IMR-90 (cell line): ENCODE results near the gene UBN2. TPM values are rescaled to one million over a fixed set of nuclear protein-coding genes. Genes with fewer than 3 reads are reported as not detected.

ENCODE experiments used
- ATAC-seq: fragments of 200-7000 bp; cut with Tn5 transposase; 2 replicates; pipeline ENCODE4 v1.9.1; 2020; ENCODE audit warnings: low read depth, mild to moderate bottlenecking, moderate library complexity
- BruUV-seq: library from RNA; stranded (reverse); fragments of 400-500 nt; replicated peaks from 2 replicates; lab custom pipeline; 2021; lab: Mats Ljungman, UMichigan
- CTCF ChIA-PET: fragments of 300-600 bp; formaldehyde crosslinking; extraction: SDS; loops from one replicate; lab custom pipeline; 2021; ENCODE audit warnings: antibody characterized with exemption; lab: Yijun Ruan, JAX
- POLR2A ChIA-PET: fragments of 300-600 bp; sonication (Branson Sonifier 250); formaldehyde crosslinking; loops from one replicate; lab custom pipeline; 2022; ENCODE audit warnings: antibody characterized with exemption; ENCODE audit not compliant: unreplicated experiment; lab: Charles Lee
- DNase-seq: peaks from one replicate; pipeline ENCODE4 v3.0.0; 2013
- H2AFZ ChIP-seq: replicated peaks from 2 replicates; pipeline ENCODE3; 2013; ENCODE audit warnings: low read length, mild to moderate bottlenecking; ENCODE audit not compliant: poor library complexity
- H2AK5ac ChIP-seq: 2 replicates; pipeline ENCODE4 v1.6.1; 2013; ENCODE audit warnings: low read depth, low read length, inconsistent platforms
- H2AK9ac ChIP-seq: replicated peaks from 2 replicates; pipeline ENCODE3; 2013; ENCODE audit warnings: mild to moderate bottlenecking, low read depth, low read length, moderate library complexity; ENCODE audit not compliant: poor library complexity
- H2BK120ac ChIP-seq: 2 replicates; pipeline ENCODE4 v1.6.1; 2013; ENCODE audit warnings: low read depth, low read length, inconsistent platforms
- H2BK15ac ChIP-seq: 3 replicates; pipeline ENCODE4 v1.6.1; 2013; ENCODE audit warnings: low read depth, low read length, inconsistent platforms
- H2BK20ac ChIP-seq: 2 replicates; pipeline ENCODE4 v1.6.1; 2013; ENCODE audit warnings: low read depth, mild to moderate bottlenecking, inconsistent platforms, low read length, moderate library complexity
- H2BK5ac ChIP-seq: 2 replicates; pipeline ENCODE4 v1.6.1; 2013; ENCODE audit warnings: mild to moderate bottlenecking, low read depth, low read length, inconsistent platforms; ENCODE audit not compliant: poor library complexity, severe bottlenecking
- H3K14ac ChIP-seq: replicated peaks from 2 replicates; pipeline ENCODE4 v1.6.1; 2013; ENCODE audit warnings: low read depth, low read length, inconsistent platforms
- H3K18ac ChIP-seq: 2 replicates; pipeline ENCODE4 v1.6.1; 2013; ENCODE audit warnings: low read depth, low read length, control low read depth
- H3K23ac ChIP-seq: 2 replicates; pipeline ENCODE4 v1.6.1; 2013; ENCODE audit warnings: low read depth, low read length, inconsistent platforms
- H3K27ac ChIP-seq: 2 replicates; pipeline ENCODE4 v1.5.1; 2013; ENCODE audit warnings: mild to moderate bottlenecking, control low read depth, low read length; ENCODE audit not compliant: insufficient read depth
- H3K27me3 ChIP-seq: 2 replicates; pipeline ENCODE4 v1.6.1; 2013; ENCODE audit warnings: low read length; ENCODE audit not compliant: control insufficient read depth, insufficient read depth
- H3K36me3 ChIP-seq: 2 replicates; pipeline ENCODE4 v1.6.1; 2013; ENCODE audit warnings: low read length, mixed read lengths; ENCODE audit not compliant: control insufficient read depth, insufficient read depth
- H3K4ac ChIP-seq: 2 replicates; pipeline ENCODE4 v1.6.1; 2013; ENCODE audit warnings: low read depth, low read length, inconsistent platforms
- H3K4me1 ChIP-seq: 2 replicates; pipeline ENCODE4 v1.6.1; 2013; ENCODE audit warnings: low read length, mixed read lengths; ENCODE audit not compliant: control insufficient read depth, insufficient read depth
- H3K4me2 ChIP-seq: 2 replicates; pipeline ENCODE4 v1.6.1; 2013; ENCODE audit warnings: low read depth, mild to moderate bottlenecking, control low read depth, low read length, moderate library complexity
- H3K4me3 ChIP-seq: 2 replicates; pipeline ENCODE4 v1.5.1; 2013; ENCODE audit warnings: low read depth, mild to moderate bottlenecking, control low read depth, low read length, moderate library complexity; ENCODE audit not compliant: insufficient read depth
- H3K56ac ChIP-seq: 2 replicates; pipeline ENCODE4 v1.6.1; 2013; ENCODE audit warnings: low read length, inconsistent platforms; ENCODE audit not compliant: insufficient read depth; ENCODE audit errors: extremely low read depth
- H3K79me1 ChIP-seq, 2 experiments: 2 replicates each; pipeline ENCODE4 v1.6.1; 2013; ENCODE audit warnings: low read length in 2 of 2, inconsistent platforms in 1 of 2, low read depth in 1 of 2
- H3K9ac ChIP-seq: 2 replicates; pipeline ENCODE4 v1.6.1; 2013; ENCODE audit warnings: low read depth, low read length, control low read depth
- H3K9me1 ChIP-seq: 2 replicates; pipeline ENCODE4 v1.6.1; 2013; ENCODE audit warnings: low read length, inconsistent platforms; ENCODE audit not compliant: insufficient read depth
- H3K9me3 ChIP-seq: 2 replicates; pipeline ENCODE4 v1.6.1; 2013; ENCODE audit warnings: low read length; ENCODE audit not compliant: control insufficient read depth, insufficient read depth
- H4K20me1 ChIP-seq: 2 replicates; pipeline ENCODE4 v1.6.1; 2013; ENCODE audit warnings: low read length, inconsistent platforms; ENCODE audit not compliant: insufficient read depth
- H4K5ac ChIP-seq: 2 replicates; pipeline ENCODE4 v1.6.1; 2013; ENCODE audit warnings: mild to moderate bottlenecking, low read depth, low read length, control low read depth
- H4K8ac ChIP-seq, 2 experiments: 2 replicates each; pipeline ENCODE4 v1.6.1; 2013; ENCODE audit warnings: low read depth in 2 of 2, low read length in 2 of 2, control low read depth in 1 of 2, inconsistent platforms in 1 of 2
- H4K91ac ChIP-seq: 2 replicates; pipeline ENCODE4 v1.6.1; 2013; ENCODE audit warnings: low read depth, low read length, inconsistent platforms; ENCODE audit not compliant: insufficient read depth
- CEBPB ChIP-seq: IDR thresholded peaks from 2 replicates; pipeline ENCODE4 v1.6.1; 2012; ENCODE audit warnings: low read depth, low read length, improper control_type of control experiment
- CTCF ChIP-seq: conservative IDR thresholded peaks from 2 replicates; pipeline ENCODE4 v1.5.1; 2012; ENCODE audit warnings: mild to moderate bottlenecking, low read depth, low read length, improper control_type of control experiment
- ELK1 ChIP-seq: fragments of 150-350 bp; IDR thresholded peaks from 2 replicates; pipeline ENCODE4 v1.6.1; 2016; ENCODE audit warnings: low read depth, mild to moderate bottlenecking, low read length, moderate library complexity, borderline replicate concordance
- FOS ChIP-seq: fragments of 150-350 bp; IDR thresholded peaks from 2 replicates; pipeline ENCODE4 v1.6.1; 2016; ENCODE audit warnings: low read depth, low read length
- MAZ ChIP-seq: IDR thresholded peaks from 2 replicates; pipeline ENCODE4 v1.6.1; 2012; ENCODE audit warnings: low read depth, mild to moderate bottlenecking, low read length, improper control_type of control experiment, moderate library complexity, borderline replicate concordance
- RCOR1 ChIP-seq: IDR thresholded peaks from 2 replicates; pipeline ENCODE4 v1.6.1; 2012; ENCODE audit warnings: mild to moderate bottlenecking, low read length, improper control_type of control experiment; ENCODE audit not compliant: insufficient replicate concordance
- WGBS, 2 experiments: methylation state at CpG; one replicate each; pipeline versions ENCODE4 v1.1.5 to v1.1.7; 2013; ENCODE audit warnings: missing lambda C conversion rate in 2 of 2; ENCODE audit not compliant: insufficient read length in 1 of 2; ENCODE audit errors: extremely low coverage in 2 of 2; 5-methylcytosine and 5-hydroxymethylcytosine counted together
- dilution Hi-C: fragments of 300-500 bp; cut with HindIII; formaldehyde crosslinking; loops from one replicate; pipeline ENCODE4 v1.14.3; 2018; ENCODE audit warnings: low sequenced_read_pairs; ENCODE audit not compliant: unreplicated experiment
- in situ Hi-C: fragments of 300-500 bp; cut with MboI; formaldehyde crosslinking; loops from 3 replicates; pipeline ENCODE4 v1.14.3; 2019; ENCODE audit warnings: low sequenced_read_pairs, inconsistent platforms, mixed read lengths
- intact Hi-C: fragments of 100-400 bp; cut with micrococcal nuclease; formaldehyde crosslinking; loops from 2 replicates; pipeline ENCODE4 v1.10.0; 2022
- polyA plus RNA-seq, 3 experiments: library from polyadenylated mRNA; depleted of rRNA; stranded (reverse); fragments of >200 nt; gene quantifications; 2 replicates each; pipeline ENCODE4 v1.2.3, GENCODE V29; 2012; ENCODE audit warnings: low replicate concordance in 1 of 3
- total RNA-seq: library from RNA; depleted of rRNA; stranded (reverse); fragments of >200 nt; gene quantifications from 2 replicates; pipeline ENCODE4 v1.2.3, GENCODE V29; 2012

UBN2 gene
- total and polyA plus RNA-seq, 2 of the 4 experiments (the other 2 are of a cell fraction), result 1.6 to 2.3 TPM

- H3K36me3 ChIP-seq, result no peaks in the 10 kb centered on the region
Observed at GRCh38 chr7:139330333-139331030, 99.4 kb downstream of the UBN2 start.

More at GRCh38 chr7:139330333-139331030, 99.4 kb downstream of the UBN2 start:
- H2BK120ac ChIP-seq, result no peak overlapping the region
- H4K20me1 ChIP-seq, result no peaks in the 10 kb centered on the region
- H3K56ac ChIP-seq, result no peak overlapping the region
- H3K4ac ChIP-seq, result no peak overlapping the region
- no peak overlapping the region for H2AK5ac ChIP-seq
- no peak overlapping the region for H2BK15ac ChIP-seq
- ATAC-seq (no peak), DNase-seq (no peak)
- WGBS, 2 experiments, result 60% methylated on average over 1 of the region's 3 CpGs; no CpG with 5 or more reads in 1 of the 2 experiments
- H3K4me1 ChIP-seq, result no peaks in the 10 kb centered on the region
- H2BK20ac ChIP-seq, result no peak overlapping the region
- H4K5ac ChIP-seq, result no peak overlapping the region
- H3K14ac ChIP-seq, result no peak overlapping the region
- in situ Hi-C loops (no loop called here), intact Hi-C loops (no loop called here), dilution Hi-C loops (no loop called here)
- H3K27ac ChIP-seq, result no peak overlapping the region
- no peak overlapping the region for H2AFZ ChIP-seq
- no peaks in the 10 kb centered on the region for H3K9me1 ChIP-seq
- H3K79me1 ChIP-seq, result no peaks in the 10 kb centered on the region
- TF ChIP-seq CTCF (no peak), FOS (no peak), CEBPB (no peak), RCOR1 (no peak), MAZ (no peak), ELK1 (no peak)
- H3K9ac ChIP-seq, result no peak overlapping the region
- no peaks in the 10 kb centered on the region for H3K27me3 ChIP-seq
- H2AK9ac ChIP-seq, result no peak overlapping the region
- no TSS peak for BruUV-seq
- no peak overlapping the region for H4K91ac ChIP-seq
- H3K23ac ChIP-seq, result no peak overlapping the region
- H3K4me3 ChIP-seq, result no peak overlapping the region
- H3K18ac ChIP-seq, result no peak overlapping the region
- ChIA-PET POLR2A (no interaction called here), CTCF (interaction anchor here (0.6 kb wide), 1 partner anchor 31 kb away, joined by 3 read pairs; no protein-coding TSS in a partner anchor)
- no peak overlapping the region for H4K8ac ChIP-seq
- no peak overlapping the region for H3K4me2 ChIP-seq
- H3K9me3 ChIP-seq, result no peaks in the 10 kb centered on the region
- no peak overlapping the region for H2BK5ac ChIP-seq
